T47D (cell line): ENCODE data around the gene SLA2.
A peak's percentile ranks its signal among the peaks of the same experiment; 100 is the strongest.
"Not testable (repeated sequence)": the region's sequence is repeated elsewhere in the genome, so short reads cannot be mapped to it uniquely, and the experiment has no call there.

Experiments
- DNase-seq, 2 experiments: peaks; one replicate each; pipeline versions ENCODE4 v3.0.0 to v3.0.0-alpha.2; 2011 to 2012; ENCODE audit warnings: low read depth in 1 of 2, low spot score in 1 of 2
- JUND ChIP-seq: IDR thresholded peaks from 2 replicates; pipeline ENCODE4 v1.6.1; 2012; ENCODE audit warnings: low read depth
- in situ Hi-C: cut with HindIII; loops from 2 replicates; pipeline ENCODE4 v1.10.0; 2016; ENCODE audit warnings: low sequenced_read_pairs, low pct_unique_long_range_greater_than_20kb

SLA2 gene

DNA sequence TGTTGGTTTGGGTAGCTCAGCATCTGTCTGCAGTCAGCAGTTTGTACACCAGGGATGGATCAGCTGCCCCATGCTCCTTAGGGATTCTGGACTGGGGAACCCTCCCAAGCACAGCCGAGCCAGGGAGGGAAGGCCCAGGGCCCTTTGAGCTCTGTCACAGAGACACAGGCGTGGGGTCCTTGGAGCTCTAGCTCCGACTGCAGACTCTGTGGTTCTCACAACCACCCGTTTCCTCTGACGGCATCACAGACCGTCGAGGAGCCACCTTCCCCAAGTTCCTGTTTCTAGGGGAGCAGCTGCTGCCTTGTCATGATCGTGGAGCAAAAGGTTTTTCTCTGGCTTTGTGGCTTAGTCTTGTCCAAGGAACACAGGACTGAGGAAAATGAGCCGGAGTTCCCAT lies at the start of gene SLA2:
Gene SLA2 (minus strand): TSS at position 199 of the 400 bp plus-strand sequence. CDS start 4,861 bp downstream, outside the sequence.
- in situ Hi-C loops: no loop called here
- no peak for TF ChIP-seq JUND

GRCh38 chr20:36695467-36695866 lies 49.5 kb upstream of the SLA2 start:
- DNase-seq: peak in 1 of 2 experiments; percentile 18
- in situ Hi-C loops: not testable (repeated sequence)

More for the DNA sequence above, at the start of gene SLA2:
- DNase-seq: no peak

DNA sequence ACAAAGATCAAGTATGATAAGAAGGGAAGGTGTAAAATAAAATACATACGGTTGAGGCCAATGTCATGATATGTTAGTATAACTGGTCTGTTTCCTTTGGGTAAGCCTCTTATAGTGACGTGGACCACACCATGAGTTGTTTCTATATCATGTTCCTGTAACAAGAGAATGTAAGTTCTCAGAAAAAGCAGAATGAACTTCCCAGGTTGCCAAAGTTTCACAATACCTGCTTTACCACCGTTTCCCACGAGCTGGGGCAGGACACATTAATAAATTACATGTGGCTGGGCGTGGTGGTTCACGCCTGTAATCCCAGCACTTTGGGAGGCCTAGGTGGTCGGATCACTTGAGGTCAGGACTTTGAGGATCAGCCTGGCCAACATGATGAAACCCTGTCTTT lies 42.6 kb upstream of the SLA2 start:
- TF ChIP-seq JUND: no peak
- in situ Hi-C loops: no loop called here
- DNase-seq: no peak

GRCh38 chr20:36687850-36688249 lies 41.9 kb upstream of the SLA2 start:
- in situ Hi-C loops: no loop called here
- no peak for TF ChIP-seq JUND
- no peak for DNase-seq

DNA sequence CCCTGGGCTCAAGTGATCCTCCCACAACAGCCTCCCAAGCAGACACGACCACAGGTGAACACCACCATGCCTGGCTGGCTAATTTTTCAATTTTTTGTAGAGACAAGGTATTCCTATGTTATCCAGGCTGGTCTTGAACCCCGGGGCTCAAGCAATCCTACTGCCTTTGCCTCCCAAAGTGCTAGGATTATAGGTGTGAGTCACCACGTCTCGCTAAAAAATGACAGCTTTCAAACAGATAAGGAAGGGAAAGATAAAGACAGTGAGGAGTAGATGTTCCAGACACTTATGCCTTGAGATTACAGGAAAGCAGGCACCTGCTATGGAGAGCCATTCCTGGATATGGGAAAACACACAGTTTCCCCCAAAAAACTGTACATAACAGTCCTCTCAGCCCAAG lies 40.9 kb upstream of the SLA2 start:
- in situ Hi-C loops: no loop called here
- no peak for TF ChIP-seq JUND
- DNase-seq: no peak

DNA sequence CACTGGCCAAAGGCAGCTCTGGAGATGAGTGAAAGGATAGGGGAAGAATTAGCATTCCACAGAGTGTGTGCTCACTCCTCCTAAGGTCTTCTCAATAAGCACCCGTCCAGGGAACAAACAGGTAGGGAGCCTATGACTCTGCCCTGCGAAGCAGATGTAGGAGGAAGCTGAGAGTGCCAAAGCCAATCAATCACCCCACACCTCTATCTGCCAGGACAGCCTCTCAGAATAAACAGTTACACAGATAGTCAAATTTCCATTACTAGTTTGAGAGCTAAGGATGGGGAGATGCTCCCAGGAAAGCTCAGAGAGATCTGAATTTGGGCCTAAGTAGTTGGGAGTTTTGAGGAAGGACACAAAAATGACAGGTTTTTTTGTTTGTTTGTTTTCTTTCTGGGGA lies 40.5 kb upstream of the SLA2 start:
- no peak for TF ChIP-seq JUND
- in situ Hi-C loops: no loop called here
- DNase-seq: no peak

GRCh38 chr20:36684747-36685146 lies 38.8 kb upstream of the SLA2 start:
- no peak for TF ChIP-seq JUND
- no peak for DNase-seq
- in situ Hi-C loops: no loop called here

GRCh38 chr20:36682311-36682710 lies 36.3 kb upstream of the SLA2 start:
- no peak for DNase-seq
- TF ChIP-seq JUND: no peak
- in situ Hi-C loops: no loop called here

DNA sequence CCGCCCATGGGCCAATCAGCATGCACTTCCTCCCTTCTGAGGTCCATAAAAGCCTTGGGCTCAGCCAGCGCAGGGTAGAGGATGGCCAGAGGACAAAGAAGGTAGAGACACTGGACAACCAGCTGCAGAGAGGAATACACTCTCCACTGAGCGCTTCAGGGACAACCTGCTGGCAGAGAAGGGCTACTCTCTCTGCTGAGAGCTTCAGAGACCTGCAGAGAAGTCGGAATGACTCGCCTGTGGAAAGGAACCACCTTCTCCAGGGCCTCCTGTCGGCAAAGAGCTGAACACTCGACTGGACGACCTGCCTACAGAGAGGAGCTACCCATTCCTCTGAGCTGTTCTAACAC lies 31.4 kb upstream of the SLA2 start:
- no peak for TF ChIP-seq JUND
- in situ Hi-C loops: no loop called here
- DNase-seq: no peak

GRCh38 chr20:36676701-36677421 lies 30.9 kb upstream of the SLA2 start:
- in situ Hi-C loops: no loop called here
- DNase-seq: no peak
- TF ChIP-seq JUND: no peak

- in situ Hi-C loops: not testable (repeated sequence)
Observed at GRCh38 chr20:36675545-36675944, 29.5 kb upstream of the SLA2 start.

GRCh38 chr20:36672991-36673390 lies 27.0 kb upstream of the SLA2 start:
- DNase-seq: no peak
- no peak for TF ChIP-seq JUND
- in situ Hi-C loops: no loop called here

More at GRCh38 chr20:36675545-36675944, 29.5 kb upstream of the SLA2 start:
- not testable (repeated sequence) for DNase-seq

DNA sequence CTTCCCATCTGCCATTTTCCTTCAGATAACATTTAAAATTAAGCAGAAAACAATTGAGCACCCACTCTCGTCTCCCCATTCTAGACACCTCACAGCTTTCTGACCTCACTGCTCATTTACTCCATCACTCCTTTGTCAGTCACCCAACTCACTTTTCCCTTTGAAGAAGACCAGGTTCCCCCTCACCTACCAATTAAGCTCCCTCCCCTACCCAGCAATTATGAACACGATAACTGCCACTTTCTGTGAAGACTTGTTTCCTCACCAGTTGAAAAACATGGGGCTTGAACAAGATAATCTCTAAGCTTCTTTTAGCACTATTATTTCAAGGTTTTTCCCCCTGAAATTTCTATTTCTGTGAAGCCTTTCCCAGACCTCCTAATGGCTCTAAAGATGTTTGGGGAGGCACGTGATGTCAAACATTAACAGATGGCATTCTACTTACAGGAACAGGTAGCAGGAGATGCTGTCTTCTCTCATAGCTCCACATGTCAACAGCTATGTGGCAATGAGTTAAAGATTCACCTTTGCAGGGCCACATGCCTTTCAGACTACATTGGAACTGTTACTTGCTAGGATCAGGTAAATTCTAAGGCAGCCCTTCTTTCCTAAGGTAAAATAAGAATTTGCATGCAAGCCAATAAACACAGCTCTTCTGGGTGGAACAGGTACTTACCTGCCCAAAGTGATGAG lies 24.8 kb upstream of the SLA2 start:
- no peak for TF ChIP-seq JUND
- in situ Hi-C loops: no loop called here
- DNase-seq: no peak
